HepG2 (cell line): ENCODE results near the gene NUP153. TPM values are rescaled to one million over a fixed set of nuclear protein-coding genes. Genes with fewer than 3 reads are reported as not detected.

Experiments used
- ELF3 ChIP-seq: IDR thresholded peaks from 2 replicates; pipeline ENCODE4 v1.6.1; 2016; ENCODE audit warnings: missing genetic modification reagents, missing compliant biosample characterization
- TOE1 ChIP-seq: sonication (generic); formaldehyde crosslinking; IDR thresholded peaks from 2 replicates; pipeline ENCODE4 v1.4.0; 2020; ENCODE audit warnings: mild to moderate bottlenecking, missing genetic modification reagents
- ZC3H13 ChIP-seq: sonication (generic); formaldehyde crosslinking; IDR thresholded peaks from 2 replicates; pipeline ENCODE4 v1.8.1; 2023; ENCODE audit warnings: mild to moderate bottlenecking, missing genetic modification reagents, moderate library complexity
- ZFYVE20 ChIP-seq: sonication (generic); formaldehyde crosslinking; IDR thresholded peaks from 2 replicates; pipeline ENCODE4 v1.8.0; 2023; ENCODE audit warnings: low read depth, mild to moderate bottlenecking, moderate library complexity, missing genetic modification reagents, borderline replicate concordance
- ZNF251 ChIP-seq: sonication (generic); formaldehyde crosslinking; IDR thresholded peaks from 2 replicates; pipeline ENCODE4 v1.9.0; 2021; ENCODE audit warnings: mild to moderate bottlenecking, missing genetic modification reagents
- ZNF646 ChIP-seq: sonication (generic); formaldehyde crosslinking; IDR thresholded peaks from 2 replicates; pipeline ENCODE4 v1.9.0; 2021; ENCODE audit warnings: mild to moderate bottlenecking, missing genetic modification reagents
- ZNF772 ChIP-seq: sonication (generic); formaldehyde crosslinking; IDR thresholded peaks from 2 replicates; pipeline ENCODE4 v1.5.0; 2020; ENCODE audit warnings: mild to moderate bottlenecking, missing genetic modification reagents
- ZSCAN9 ChIP-seq: IDR thresholded peaks from 2 replicates; pipeline ENCODE4 v1.6.1; 2016; ENCODE audit warnings: borderline replicate concordance
- ZZZ3 ChIP-seq: sonication (generic); formaldehyde crosslinking; IDR thresholded peaks from 2 replicates; pipeline ENCODE4 v1.4.0; 2020; ENCODE audit warnings: missing genetic modification reagents, mild to moderate bottlenecking, borderline replicate concordance
- polyA plus RNA-seq, 8 experiments: library from polyadenylated mRNA; depleted of rRNA in 3 of 8; stranded (reverse) in 7 of 8; unstranded in 1 of 8; fragments of >200 nt; fragmentation: Illumina TruSeq in 4 of 8; extraction: Trizol in 4 of 8; gene quantifications; 2 replicates each; pipeline versions ENCODE4 v1.2.1 to v1.2.3, GENCODE V29; 2011 to 2016; ENCODE audit warnings: low read depth in 4 of 8, missing spikeins in 1 of 8, mixed read lengths in 1 of 8; ENCODE audit not compliant: insufficient read depth in 1 of 8
- total RNA-seq, 5 experiments: library from RNA; depleted of rRNA; stranded (reverse); fragments of >200 nt; fragmentation: Illumina TruSeq; extraction: Trizol; gene quantifications; 2 replicates each; pipeline ENCODE4 v1.2.3, GENCODE V29; 2016; ENCODE audit warnings: low read depth in 1 of 5
- TF ChIP-seq, protein P1 (sequence below): sonication (generic); formaldehyde crosslinking; IDR thresholded peaks from 2 replicates; pipeline ENCODE4 v1.5.1; 2020; ENCODE audit warnings: mild to moderate bottlenecking, missing genetic modification reagents, borderline replicate concordance
- TF ChIP-seq, protein P2 (sequence below): sonication (generic); formaldehyde crosslinking; IDR thresholded peaks from 2 replicates; pipeline ENCODE4 v1.8.0; 2022; ENCODE audit warnings: mild to moderate bottlenecking, missing genetic modification reagents, moderate library complexity

NUP153 gene
- total and polyA plus RNA-seq, 2 of the 13 experiments (the other 11 are each of a cell fraction or from before 2014, with no cell fraction given): 29.8 to 55.2 TPM

DNA sequence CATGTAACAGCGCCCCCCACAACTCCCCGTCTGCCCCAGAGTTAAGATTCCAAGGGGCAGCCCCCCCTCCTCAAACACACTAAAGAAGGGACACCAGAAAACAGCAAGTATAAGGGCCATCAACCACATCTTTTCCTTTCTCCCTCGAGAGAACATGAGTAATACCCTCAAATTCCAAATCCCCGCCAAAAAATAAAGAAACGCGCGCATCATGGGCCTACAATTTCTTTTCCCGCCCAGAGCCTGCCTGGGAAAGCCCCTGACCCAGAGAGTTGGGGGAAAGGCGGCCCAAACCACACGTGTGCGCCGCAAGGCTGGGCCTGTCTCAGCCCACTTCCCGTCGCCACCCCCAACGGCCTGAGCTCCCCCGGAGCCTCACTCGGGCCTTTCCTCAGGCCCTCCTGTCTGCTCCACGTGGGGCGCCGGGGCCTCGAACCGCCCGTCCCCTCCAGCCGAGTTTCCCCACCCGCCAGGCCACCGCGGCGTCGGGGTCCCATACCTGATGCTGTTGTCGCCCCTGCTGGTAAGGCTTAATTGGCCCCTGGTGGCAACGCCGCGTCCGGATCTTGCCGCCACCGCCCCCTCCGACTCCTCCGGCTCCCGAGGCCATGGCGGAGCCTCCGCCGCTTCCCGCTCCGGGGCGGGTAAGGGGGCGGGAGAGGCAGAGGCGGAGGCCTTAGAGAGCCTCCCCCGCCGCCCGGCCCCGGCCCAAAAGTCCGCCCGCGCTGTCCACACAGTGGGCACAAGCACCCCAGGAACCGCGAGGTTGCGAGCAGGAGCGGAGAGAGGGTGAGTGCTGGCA lies 746 bp downstream of the NUP153 start (continued):
- TF ChIP-seq, protein P1, sequence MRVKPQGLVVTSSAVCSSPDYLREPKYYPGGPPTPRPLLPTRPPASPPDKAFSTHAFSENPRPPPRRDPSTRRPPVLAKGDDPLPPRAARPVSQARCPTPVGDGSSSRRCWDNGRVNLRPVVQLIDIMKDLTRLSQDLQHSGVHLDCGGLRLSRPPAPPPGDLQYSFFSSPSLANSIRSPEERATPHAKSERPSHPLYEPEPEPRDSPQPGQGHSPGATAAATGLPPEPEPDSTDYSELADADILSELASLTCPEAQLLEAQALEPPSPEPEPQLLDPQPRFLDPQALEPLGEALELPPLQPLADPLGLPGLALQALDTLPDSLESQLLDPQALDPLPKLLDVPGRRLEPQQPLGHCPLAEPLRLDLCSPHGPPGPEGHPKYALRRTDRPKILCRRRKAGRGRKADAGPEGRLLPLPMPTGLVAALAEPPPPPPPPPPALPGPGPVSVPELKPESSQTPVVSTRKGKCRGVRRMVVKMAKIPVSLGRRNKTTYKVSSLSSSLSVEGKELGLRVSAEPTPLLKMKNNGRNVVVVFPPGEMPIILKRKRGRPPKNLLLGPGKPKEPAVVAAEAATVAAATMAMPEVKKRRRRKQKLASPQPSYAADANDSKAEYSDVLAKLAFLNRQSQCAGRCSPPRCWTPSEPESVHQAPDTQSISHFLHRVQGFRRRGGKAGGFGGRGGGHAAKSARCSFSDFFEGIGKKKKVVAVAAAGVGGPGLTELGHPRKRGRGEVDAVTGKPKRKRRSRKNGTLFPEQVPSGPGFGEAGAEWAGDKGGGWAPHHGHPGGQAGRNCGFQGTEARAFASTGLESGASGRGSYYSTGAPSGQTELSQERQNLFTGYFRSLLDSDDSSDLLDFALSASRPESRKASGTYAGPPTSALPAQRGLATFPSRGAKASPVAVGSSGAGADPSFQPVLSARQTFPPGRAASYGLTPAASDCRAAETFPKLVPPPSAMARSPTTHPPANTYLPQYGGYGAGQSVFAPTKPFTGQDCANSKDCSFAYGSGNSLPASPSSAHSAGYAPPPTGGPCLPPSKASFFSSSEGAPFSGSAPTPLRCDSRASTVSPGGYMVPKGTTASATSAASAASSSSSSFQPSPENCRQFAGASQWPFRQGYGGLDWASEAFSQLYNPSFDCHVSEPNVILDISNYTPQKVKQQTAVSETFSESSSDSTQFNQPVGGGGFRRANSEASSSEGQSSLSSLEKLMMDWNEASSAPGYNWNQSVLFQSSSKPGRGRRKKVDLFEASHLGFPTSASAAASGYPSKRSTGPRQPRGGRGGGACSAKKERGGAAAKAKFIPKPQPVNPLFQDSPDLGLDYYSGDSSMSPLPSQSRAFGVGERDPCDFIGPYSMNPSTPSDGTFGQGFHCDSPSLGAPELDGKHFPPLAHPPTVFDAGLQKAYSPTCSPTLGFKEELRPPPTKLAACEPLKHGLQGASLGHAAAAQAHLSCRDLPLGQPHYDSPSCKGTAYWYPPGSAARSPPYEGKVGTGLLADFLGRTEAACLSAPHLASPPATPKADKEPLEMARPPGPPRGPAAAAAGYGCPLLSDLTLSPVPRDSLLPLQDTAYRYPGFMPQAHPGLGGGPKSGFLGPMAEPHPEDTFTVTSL: no peak
- TF ChIP-seq ZZZ3 (CRISPR knock-in tag) (peak; percentile 57; the same call in 1 of the 2 replicates), ZNF251 (CRISPR knock-in tag) (0 out of 2 replicates have a peak, but pooled peaks have one; percentile 32), ZSCAN9 (CRISPR knock-in tag) (no peak), ZNF646 (peak; percentile 71), ZC3H13 (CRISPR knock-in tag) (peak; percentile 62; the same call in 1 of the 2 replicates), ELF3 (CRISPR knock-in tag) (no peak), ZNF772 (peak; percentile 79; the same call in 1 of the 2 replicates), ZFYVE20 (CRISPR knock-in tag) (0 out of 2 replicates have a peak, but pooled peaks have one; percentile 61), TOE1 (CRISPR knock-in tag) (no peak; the same call in 1 of the 2 replicates)
- TF ChIP-seq, protein P2, sequence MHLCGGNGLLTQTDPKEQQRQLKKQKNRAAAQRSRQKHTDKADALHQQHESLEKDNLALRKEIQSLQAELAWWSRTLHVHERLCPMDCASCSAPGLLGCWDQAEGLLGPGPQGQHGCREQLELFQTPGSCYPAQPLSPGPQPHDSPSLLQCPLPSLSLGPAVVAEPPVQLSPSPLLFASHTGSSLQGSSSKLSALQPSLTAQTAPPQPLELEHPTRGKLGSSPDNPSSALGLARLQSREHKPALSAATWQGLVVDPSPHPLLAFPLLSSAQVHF (CRISPR knock-in tag): peak; percentile 84
